ENCODE measurements around the gene PPP1R37.

PPP1R37 gene

DNA sequence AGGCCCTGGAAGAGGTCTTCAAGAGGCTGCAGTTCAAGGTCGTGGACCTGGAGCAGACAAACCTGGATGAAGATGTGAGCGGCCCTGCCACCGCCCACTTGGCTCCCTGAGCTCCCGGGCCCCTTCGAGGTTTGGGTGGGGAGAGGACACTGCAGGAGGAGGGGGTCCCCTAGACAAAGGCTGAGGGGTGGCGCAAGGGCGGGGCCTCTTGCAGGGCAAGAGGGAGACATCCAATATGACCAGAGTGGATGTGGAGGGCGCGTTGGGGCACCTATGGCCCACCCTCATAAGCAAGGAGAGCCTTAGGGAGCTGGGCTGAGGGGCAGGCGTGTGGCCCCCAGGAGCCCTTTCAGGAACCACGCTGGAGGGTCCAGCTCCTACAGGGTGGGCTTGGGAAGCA is 47.6 kb downstream of the PPP1R37 start:
- DNase-seq = no peak

DNA sequence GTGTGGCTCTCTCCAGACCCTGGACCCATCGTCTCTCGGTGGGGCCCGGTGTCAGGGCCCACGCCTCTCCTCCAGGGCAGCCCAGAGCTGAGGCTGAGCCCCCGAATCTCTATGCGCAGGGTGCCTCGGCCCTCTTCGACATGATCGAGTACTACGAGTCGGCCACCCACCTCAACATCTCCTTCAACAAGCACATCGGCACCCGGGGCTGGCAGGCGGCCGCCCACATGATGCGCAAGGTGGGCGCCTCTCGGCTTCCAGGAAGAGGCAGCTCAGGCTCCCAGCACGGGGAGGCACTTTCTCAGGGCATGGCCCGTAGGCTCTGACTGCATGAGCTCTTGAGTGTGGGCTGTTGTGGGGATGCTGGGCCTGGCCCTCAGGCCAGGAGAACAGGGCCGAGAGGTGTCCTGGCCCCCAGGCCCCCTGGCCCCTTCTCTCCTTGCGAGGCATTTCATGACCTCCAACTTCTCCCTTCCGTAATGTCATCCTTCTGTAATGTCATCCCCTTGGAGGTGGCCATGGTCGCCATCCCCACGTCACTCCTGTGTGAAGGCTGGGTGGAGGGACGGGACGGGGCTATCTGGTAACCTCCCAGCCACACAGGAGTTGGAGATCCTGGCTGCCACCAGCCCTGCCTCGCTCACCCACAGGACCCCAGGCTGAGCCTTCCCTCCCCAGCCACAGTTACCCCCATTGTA is 48.4 kb downstream of the PPP1R37 start:
- DNase-seq = no peak

DNA sequence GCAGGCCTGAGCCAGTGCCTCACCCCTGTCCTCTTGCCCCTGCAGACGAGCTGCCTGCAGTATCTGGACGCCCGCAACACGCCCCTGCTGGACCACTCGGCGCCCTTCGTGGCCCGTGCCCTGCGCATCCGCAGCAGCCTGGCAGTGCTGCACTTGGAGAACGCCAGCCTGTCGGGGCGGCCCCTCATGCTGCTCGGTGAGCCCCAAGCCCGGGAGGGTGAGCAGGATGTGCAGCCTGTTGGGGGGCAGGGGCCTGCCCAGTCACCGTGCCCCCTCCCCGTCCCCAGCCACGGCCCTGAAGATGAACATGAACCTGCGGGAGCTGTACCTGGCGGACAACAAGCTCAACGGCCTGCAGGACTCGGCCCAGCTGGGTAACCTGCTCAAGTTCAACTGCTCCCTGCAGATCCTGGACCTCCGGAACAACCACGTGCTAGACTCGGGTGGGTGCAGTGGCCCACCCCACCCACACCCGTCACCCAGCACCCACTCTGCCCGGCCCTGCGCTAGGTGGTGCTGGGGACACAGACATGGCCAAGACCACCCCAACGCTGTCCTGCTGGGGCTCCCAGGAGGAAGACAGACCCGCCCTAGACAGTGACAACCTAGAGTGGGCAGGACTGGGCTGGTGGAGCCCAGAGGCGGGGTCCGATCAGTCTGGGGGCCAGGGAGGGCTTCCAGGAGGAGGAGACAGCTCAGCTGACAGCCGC is 49.2 kb downstream of the PPP1R37 start:
- DNase-seq = no peak

DNA sequence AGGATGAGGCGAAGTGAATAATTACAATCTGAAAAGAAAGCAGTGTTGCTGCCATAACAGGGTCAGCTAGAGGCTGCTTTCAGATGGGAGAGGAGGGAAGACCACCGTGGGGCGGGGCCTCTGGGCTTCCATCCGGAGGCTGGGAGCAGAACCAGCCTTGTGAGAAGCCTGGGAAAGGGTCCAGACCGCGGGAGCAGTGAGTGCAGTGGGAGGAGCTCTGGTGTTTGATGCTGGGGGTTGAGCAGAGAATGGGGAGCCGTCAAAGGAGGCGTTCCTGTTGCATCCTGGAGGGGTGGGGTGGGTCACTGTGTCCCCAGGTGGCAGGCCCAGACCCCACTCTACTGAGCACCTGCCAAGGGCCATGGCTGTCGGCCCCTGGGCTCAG is 49.7 kb downstream of the PPP1R37 start:
- no peak for DNase-seq

DNA sequence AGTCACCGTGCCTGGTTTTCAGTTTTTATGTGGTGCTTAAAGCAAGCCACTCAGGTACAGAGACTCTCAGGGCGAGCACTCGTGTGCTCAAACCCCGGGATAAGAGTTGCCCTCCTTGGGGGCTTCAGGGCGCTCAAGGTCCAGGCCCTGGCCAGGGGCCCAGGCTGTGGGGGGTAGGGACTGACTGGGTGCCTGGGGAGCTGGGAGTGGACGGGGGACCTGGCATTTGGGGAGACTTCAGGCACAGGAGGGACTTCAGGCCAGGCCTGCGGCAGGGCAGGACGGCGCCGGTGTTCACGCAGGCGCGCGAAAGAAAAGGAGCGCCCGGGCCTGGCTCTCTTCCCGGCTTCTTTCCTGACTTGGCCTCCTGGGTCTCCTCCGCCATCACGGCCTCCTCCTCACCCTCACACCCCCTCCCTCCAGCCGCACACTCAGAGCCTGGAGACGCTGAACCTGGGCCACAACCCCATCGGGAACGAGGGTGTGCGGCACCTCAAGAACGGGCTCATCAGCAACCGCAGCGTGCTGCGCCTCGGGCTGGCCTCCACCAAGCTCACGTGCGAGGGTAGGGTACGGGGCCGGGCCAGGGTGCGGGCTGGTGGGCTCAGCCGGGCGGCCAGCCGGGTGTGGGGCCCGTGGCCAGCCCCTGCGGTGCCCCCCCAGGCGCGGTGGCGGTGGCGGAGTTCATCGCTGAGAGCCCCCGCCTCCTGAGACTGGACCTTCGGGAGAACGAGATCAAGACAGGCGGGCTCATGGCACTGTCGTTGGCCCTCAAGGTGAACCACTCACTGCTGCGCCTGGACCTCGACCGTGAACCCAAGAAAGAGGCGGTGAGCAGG is 51.7 kb downstream of the PPP1R37 start:
- DNase-seq = no peak

DNA sequence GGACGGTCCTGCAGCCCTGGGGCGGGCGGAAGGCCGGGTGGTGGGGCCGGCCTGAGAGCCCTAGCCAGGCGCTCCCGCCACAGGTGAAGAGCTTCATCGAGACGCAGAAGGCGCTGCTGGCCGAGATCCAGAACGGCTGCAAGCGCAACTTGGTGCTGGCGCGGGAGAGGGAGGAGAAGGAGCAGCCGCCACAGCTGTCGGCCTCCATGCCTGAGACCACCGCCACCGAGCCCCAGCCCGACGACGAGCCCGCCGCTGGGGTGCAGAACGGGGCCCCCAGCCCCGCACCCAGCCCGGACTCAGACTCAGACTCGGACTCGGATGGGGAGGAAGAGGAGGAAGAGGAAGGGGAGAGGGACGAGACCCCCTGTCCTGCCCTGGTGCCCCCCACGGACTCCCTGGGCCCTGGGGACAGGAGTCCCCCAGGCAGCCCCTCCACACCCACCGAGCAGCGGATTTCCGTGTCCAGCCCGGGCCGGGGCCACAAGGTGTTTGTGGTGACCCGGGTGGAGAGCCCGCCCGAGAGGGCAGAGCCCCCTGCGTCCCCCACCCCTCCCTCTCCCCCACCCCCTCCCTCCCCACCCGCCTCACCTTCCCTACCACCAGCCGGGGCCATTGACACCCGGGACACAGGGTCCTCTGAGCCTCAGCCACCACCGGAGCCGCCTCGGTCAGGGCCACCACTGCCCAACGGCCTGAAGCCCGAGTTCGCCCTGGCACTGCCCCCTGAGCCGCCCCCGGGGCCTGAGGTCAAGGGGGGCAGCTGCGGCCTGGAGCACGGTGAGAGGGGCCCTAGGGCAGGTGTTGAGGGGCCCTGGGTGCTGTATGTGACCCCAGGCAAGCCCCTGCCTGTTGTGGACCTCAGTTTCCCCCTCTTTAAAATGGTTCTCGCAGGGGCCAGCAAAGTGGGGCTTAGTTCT is 52.6 kb downstream of the PPP1R37 start:
- DNase-seq = no peak

DNA sequence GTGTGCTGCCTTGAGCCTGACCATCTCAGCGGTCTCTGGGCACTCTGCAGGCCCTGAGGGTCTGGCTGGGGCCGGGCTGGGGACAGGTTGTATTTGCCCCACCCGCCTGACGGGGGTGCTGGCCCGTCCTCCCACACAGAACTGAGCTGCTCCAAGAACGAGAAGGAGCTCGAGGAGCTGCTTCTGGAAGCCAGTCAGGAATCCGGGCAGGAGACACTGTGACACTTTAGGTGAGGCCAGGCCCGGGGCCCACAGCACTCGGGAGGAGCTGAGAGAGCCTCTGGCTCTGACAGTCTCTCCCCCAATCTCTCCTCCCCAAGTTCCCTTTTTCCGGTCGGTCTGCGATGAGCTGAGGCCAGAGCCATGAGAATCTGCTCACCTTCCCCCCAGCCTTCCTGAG is 53.3 kb downstream of the PPP1R37 start:
- no peak for DNase-seq

DNA sequence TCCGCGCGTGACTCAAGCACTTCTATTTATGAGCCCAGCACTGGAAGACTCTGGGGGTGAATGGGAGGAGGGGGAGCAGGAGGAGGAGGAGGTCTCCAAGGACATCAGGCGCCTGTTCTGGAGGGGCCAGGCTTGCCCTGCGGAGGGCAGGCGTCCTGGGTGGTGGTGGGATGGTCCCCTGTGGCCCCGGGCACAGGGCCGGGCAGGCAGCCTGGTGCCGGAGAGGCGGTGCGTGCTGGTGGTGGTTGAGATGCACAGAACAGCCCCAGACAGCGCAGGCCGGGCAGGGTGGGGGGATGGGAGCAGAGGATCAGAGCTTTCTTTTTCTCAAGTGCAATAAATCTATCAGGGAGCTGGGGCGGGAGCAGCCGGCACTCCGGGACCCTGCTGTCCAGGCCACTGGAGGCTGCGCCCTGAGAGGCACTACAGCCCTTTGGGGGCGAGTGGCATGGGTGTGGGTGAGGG is 53.8 kb downstream of the PPP1R37 start:
- DNase-seq = no peak

DNA sequence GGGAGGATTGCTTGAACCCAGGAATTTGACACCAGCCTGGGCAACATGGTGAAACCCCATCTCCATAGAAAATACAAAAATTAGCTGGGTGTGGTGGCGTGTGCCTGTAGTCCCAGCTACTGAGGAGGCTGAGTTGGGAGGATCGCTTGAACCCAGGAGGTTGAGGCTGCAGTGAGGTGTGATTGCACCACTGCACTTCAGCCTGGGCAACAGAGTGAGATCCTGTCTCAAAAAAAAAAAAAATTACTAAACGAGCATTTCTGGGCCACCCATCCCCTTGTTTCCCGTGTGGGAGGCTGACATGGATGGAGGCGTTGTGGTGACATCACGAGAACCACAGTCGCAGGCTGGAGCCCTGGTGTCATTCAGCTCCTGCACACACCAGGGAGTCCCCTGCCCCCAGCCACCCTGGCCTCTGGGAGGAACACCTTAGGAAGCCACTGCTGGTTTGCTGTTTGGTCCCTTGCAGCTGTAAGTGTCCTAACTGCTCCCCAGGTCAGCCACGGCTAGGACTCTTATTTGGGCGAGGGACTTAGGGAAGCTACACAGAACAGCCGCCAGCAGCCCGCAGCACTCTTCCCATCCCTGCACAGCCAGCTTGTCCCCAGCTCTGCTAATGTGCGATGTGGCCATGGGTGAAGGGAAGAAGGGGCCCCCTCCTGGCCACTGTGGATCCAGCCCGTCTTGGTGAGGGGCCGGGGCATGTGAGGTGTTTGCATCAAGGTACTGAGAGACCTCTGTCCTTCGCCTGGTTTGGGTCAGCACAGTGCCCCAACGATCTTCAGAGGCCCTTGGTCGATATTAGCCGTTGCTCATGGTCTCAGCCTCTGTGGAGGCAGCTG is 55.1 kb downstream of the PPP1R37 start:
- no peak for DNase-seq

DNA sequence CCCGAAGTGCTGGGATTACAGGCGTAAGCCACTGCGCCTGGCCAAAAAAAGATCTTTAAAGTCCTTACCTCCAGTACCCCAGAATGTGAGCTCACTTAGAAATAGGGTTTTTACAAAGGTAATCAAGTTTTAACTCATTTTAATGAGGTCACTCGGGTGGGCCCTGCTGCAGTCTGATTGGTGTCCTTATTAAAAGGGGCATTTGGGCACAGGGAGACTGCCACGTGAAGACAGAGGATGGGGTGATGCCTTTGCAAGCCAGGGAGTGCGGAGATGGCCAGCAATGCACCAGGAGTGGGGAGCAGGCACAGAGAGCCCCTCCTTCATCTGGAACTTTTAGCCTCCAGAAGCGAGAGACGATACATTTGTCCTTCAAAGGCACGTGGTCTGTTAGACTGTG is 56.1 kb downstream of the PPP1R37 start:
- DNase-seq = no peak

DNA sequence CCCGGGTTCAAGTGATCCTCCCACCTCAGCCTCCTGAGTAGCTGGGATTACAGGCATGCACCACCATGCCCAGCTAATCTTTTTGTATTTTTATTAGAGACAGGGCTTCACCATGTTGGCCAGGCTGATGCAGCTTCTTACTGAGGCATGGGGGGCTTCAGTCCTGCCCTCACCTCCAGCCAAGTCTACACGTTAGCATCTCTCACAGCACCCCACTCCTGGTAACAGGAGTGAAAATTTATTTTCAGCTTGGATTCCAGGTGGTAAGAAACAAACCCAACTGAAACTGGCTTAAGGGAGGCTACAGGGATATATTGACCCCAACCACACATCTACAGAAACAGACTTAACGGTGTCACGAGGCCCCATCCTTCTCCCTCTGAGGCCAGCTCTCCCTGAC is 57.2 kb downstream of the PPP1R37 start:
- DNase-seq = no peak

DNA sequence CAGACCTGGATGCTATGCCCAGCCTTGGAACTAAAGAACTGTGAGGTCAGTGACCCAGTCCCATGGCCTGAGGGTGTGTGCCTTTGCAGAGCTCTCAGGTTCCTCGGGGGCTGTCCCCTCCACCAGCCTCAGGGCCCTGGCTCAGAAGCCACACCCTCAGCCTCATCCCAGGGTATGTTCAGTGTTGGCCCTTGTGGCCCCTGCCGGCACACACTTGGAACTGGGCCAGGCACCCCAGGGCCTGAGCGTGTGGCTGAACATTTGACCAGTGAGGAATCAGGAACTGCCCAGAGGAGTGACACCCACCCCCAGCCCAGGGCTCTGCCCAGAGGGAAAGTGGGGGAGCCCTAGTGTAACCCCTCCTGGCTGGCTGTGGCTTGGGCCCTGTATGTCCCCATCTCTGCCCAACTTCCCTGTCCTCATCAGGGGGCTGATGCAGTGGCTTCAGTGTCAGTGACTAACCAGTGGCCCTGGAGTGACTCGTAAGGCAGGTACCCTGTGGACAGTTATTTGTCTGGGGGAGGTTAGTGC is 57.8 kb downstream of the PPP1R37 start:
- DNase-seq = no peak

DNA sequence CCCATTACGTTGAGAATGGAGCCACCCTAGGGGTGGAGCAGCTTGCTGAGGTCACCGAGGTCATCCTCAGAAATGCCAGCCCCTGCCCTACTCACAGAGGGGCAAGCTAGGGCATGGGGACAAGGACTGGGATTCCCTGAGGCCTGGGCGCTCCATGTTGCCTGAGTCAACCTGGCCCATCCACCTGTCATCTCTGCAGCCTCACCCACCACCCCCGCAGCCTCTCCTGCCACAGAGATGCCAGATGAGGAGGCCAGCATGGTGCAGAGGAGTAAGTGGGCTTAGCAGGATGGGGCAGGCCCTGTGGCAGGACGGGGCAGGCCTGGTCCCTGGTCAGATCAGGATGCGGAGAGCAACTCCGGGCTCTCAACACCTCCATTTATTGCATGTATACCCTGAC is 58.3 kb downstream of the PPP1R37 start:
- DNase-seq = no peak

DNA sequence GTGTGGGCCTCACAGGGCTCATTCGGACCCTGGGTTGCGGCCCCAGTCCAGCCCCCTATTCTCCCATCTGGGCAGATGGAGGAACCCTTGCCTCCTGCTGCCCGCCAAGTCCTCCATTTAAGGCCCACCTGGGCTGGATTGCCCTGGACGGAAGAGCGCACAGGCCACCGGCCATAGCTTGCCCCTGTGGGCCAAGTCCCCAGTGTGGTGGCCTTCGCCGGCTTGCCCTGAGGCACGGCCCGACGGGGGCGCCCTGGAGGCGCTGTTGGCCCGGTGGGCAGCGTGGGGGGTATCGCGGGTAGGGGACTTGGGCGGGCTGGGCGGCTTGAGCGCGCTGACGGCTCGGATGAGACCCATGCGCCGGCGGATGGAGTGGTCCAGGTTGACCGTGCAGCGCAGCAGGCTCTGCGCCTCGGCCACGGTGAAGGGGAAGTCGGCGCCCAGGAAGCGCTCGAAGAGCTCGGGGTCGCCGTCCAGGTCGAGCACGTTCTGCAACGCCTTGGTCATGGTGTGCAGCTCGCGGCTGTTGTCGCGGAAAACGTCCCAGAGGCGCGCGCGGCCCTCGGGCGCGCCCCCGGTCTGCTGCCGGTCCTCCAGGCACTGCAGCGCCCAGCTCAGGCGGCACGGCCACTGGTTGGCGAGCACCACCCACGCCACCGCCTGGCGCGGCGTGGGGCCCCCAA is 59.0 kb downstream of the PPP1R37 start:
- no peak for DNase-seq

DNA sequence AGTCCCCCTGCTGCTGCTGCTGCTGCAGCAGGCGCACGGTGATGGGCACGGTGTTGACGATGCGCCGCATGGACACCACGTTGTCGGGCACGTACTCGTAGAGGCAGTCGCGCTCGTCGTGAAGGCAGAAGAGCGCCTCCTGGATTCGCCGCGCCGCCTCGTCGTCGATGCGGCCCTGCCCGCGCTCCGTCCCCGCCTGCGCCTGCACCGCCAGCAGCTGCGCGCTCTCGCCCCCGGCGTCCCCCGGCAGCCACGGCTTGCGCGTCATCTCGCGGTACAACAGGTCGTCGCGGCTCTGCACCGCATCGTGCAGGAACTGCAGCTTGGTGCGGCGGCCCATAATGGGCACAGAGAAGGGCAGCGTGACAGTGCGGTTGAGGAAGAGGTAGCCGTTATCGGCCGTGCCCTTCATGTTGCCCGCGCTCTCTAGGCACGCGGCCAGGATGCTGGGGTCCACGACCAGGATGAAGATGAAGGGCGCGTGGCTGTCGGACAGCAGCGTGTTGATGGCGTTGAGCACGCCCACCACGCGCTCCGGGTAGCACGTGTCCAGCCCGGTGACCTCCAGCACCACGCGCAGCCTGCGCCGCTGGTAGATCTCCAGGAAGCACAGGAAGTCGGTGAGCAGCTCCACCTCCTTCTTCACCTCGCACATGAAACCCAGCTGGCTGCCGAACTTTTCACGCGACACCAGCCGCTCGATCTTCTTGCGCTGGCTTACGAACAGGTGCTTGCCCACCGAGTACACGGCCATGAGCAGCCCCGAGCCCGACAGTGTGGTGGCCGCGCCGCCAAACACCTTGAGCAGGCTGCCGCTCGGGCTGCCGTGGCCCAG is 59.7 kb downstream of the PPP1R37 start:
- no peak for DNase-seq

DNA sequence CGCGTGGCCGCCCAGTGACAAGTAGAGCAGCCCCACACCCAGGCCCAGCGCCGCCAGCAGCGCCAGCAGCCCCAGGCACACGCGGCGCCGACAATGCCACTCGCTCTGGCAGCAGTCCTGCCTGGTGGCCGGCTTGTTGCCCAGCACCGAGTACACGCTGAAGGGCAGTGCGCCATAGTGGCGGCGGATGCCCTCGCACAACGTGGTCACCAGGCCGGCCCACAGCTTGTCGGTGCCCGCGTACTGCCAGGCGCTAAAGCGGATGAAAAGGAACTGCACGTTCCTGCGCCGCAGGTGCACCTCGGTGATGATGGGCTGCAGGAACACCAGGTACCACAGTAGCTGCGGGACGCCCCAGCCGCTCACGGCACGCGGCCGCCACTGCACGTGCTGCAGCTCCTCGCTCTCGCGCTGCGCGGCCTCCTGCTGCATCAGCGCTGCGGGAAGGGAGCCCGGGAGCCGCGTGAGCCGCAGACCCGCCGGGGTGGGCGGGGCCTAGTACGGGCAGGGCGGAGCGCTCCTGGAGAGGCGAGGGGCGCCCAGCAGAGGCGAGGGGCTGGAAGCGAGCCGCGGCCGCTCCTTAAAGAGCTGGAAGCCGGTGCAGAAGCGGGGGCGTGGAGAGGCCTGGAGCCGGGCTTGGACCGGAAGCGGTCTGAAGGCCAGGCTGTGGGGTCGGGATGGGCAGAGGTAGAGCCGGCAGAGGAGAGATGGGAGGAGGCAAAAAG is 60.5 kb downstream of the PPP1R37 start:
- no peak for DNase-seq

DNA sequence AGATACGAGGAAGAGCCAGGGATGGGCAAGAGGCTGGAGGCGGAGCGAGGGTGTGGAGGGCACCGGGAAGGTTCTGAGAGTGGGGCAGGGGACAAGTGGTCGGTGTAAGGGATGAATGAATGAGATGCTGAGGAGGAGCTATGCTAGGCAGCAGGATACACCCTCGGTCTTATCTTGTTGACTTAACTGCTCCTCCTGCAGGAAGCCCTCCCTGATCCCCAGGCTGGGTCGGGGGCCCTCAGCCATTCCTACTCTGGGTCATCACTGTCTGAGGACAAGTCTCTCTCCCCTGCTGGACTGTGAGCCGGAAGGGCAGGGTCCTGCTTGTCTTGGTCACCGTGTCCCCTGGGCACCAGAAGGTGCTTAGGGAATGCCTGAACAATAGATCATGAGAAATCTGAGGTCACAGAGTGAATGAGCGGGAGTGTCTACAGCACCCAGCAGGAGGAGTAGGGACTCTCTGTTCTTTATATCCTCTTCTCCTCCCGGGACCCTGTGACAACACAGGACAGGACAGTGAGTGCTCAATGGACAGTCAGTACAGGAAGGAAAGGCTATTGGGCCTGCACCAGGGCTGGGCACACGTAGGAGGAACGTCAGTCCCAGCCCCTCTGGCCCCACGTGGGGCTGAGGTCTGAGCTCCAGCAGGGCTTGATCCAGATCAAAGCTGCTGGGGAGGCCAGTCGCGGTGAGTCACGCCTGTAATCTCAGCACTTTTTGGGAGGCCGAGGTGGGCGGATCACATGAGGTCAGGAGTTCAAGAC is 61.3 kb downstream of the PPP1R37 start:
- DNase-seq = no peak

DNA sequence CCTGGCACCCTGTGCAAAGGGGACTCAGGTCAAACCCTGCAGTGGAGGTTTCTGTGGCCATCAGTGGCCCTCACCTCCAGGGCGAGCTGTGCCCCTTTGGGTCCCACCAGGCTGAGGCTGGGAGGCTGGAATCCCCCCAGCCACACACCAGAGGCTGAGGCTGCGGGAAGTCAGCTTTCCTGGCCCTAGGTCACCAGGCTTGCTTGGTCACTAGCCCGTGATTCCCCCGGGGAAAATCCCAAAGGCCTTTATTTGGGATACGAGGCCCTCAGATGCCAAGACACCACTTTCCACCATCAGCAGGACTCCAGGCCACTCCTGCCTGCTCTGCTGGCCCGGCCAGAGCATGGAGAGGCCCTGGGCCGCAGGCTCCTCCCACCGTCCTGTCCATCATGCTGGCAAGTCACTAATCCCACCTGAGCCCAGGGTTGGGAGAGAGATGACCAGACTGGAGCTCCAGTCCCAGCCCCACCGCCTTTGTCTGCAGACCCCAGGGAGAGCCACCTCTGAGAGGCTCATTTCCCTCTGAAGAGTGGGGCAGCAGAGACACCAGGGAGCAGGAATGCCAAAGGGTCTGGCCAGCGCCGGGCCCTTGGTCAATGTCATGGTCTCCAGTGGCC is 63.1 kb downstream of the PPP1R37 start:
- DNase-seq = no peak
